Astrocyte of the hippocampus (primary cell): ENCODE data around the gene PRKACA.

Experiments
- DNase-seq: peaks from one replicate; pipeline ENCODE4 v3.0.0; 2011; ENCODE audit warnings: low read depth, low spot score

The PRKACA gene

DNA sequence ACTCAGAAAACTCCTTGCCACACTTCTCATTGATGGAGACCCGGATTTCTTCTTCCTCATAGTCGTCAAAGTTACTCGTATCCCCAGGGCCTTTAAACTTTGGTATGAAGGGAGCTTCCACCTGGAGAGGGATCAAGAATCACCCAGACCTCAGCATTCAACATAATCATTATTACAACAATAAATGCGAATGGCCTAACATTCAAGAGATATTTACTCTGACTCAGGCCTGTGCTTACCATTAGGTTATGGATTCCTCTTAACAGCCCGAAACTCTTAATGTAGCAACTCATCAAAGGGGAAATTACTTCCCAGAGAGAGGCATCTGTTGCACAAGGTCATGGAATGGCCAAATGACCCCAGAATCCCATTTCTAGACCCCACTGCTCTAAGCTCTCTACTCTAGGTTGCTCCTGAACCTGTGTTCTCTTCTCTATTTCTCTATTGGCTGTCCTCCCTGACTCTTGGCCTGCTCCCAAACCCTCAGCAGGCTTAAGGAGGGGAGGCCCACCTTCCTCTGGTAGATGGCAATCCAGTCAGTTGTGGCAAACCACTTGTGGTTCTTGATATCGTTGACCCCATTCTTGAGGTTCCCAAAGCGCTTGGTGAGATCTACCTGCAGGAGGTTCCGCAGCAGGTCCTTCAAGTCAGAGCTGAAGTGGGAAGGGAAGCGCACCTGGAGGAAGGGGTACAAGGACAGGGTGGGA, 24.3 kb downstream of the PRKACA start:
- DNase-seq, result no peak

DNA sequence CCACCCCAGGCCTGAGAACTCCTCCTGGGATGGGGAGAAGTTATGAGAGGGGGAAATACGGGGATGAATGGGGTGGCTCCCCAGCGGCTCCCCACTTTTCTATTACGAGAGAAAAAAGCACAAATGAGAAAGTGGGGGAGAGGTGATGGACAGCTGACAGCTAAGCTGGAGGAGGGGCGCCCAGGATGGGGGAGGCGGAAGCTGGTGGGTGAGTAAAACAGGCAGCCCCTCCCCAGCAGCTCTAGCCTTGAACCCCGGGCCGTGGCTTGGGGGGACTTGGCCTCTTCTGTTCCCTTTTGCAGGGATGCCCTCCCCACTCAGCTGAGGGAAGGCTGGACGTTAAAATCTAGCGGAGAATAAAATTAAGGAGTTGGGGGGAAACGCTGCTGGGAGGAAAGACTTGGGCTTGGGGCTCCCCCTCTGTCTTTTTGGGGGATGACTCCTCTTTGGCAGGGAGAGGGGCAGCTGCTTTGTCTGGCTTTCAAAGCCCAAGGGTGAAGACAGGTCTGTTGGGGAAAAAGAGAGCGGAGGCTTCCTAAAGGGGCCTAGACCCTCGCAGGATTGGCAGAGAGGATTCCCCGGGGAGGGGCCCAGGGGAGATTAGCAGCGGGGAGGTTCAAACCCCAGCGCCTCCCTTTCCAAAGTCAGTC, 25.6 kb downstream of the PRKACA start:
- DNase-seq, result peak; percentile 18

DNA sequence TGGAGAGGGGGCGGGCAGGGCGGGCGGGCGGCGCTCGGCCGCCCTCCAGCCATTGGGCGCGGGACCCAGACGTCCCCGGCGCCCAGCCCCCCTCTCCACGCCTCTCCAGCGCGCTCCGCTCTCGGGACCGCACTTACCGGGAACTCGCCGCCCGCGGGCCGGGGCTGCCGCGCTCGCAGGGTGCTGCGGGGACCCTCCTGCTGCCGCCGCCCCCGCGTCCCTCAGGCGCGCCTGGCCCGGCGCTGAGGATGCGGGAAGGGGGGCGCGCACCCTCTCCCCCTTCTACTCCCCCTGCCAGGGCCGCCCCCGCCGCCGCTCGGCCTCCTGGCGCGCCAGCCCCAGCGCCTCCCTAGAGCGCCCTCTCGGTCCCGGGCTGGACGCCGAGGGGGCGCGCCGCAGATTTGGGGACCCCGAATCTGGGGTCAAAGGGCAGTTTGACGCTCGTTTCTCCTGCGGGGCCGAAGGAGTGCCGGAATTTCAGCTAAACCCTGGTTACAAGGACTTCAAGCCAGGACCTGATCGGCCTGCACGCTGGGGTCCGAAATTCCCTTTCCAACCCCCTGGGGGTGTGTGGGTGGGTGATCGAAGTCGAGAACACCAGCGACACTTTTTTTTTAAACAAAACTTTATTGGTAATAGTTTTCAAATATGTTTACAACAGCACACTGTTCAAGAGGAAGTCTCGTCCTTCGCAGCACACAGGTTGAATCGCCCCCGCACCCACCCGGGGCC, 26.3 kb downstream of the PRKACA start:
- peak; percentile 72 for DNase-seq

DNA sequence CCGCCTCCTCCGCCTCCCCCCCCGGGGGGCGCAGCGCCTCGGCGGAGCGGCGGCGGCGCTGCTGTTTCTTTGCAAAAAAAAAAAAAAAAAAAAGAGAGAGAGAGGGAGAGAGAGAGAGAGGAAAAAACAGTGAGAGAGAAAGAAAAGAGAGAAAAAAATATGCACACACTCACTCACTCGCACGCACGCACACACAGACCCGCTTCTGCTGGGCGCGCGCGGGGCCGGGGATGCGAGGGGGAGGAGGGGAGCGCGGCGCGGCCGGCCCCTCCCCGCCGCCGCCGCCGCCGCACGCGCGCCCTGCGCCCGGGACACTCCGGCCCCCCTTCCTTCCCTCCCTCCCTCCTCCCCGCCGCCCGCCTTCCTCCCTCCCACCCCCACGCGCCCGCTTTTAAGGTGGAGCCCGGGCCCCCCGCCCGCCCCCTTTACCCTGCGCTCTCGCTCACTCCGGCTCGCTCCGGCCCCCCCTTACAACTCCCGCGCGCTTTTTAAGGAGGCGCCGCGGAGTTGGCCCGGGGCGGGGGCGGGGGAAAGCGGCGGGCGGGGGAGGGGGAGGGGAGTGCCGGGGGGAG, 27.0 kb downstream of the PRKACA start, which contains the start of gene SAMD1:
Gene SAMD1 (minus strand): TSS at position 243 of the 572 bp plus-strand sequence.
- DNase-seq, result peak; percentile 95

DNA sequence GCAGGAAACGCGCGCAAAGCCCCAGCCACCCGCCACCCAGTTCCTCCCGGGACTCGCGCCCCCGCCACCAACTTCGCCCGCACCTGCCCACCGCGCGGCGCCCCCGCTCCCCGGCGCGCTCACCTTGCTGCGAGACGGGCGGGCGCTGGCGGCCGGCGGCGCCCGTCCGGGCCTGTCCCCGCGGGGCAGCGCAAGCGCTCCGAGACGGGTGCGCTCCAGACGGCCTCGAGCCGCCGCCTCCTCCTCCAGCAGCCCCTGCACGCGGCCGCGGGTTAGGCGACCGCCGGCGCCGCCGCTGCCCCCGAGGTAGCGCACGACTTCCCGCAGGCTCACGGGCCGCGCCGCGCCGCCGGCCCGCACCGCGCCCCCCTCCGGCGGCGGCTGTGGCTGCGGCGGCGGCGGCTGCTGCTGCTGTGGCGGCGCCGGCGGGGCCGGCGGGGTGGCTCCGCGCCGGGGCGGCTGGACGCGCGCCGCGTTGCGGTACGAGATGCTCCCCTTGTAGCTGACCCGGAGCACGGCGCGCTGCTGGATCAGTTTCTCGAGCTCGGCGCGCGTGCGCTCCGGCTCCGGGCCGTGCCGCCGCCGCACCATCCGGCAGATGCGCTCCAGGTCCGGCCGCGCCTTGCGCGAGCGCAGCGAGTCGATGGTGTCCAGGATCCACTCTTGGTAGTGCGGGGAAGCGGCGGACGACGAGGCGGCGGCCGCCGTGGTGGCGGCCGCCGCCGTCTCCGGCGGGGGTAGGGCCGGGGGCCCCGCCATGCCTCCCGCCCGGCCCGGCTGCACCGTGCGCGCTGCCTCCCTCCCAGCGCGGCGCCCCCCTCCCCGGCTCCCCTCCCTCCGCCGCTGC, 27.7 kb downstream of the PRKACA start:
- DNase-seq, result peak; percentile 80

DNA sequence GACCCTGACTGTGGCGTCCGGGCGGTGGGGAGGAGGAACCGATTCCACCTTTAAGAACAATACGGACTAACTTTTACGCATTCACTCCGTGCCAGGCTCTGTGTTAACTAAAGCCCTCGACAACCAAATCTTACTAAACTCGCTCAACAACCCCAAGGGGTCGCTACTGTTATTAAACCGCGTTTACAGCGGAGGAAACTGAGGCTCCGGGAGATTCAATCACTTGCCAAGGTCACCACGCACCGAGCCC, 28.2 kb downstream of the PRKACA start:
- DNase-seq, result peak; percentile 38

DNA sequence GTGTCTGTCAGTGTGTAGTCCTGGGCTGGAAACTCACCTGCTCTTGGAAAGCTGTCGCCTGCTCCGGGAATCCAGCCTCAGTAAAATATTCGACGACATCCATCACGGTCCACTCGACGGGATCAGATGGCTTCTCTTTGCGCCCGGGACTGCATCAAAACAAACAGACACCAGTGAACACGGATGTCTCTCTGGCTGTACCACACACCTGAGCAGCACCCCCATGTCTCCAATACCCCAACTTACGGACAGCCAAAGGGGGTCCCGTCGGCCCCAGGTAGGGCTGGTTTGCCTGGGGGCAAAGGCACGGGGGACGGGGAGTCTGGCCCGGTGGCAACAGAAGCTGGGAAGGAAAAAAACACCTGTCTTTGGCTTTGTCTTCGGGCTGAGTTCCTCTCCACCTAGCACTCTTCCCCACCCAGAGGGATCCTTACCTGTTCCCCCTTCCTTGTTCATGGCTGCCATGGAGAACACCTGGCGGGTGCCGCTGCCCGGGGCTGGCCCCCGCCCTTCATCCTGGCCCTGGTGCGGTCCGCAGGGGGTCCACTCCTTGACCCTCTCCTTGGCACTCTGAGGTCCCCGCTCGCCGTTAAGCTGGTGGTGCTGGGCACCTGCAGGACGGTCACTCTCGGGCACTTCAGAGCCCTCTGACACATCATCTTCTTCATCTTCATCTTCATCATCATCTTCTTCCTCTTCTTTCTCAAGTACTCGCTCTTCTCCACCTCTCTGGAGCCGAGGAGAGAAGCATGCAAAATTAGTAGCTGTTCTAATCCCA, 28.7 kb downstream of the PRKACA start:
- DNase-seq, result no peak

DNA sequence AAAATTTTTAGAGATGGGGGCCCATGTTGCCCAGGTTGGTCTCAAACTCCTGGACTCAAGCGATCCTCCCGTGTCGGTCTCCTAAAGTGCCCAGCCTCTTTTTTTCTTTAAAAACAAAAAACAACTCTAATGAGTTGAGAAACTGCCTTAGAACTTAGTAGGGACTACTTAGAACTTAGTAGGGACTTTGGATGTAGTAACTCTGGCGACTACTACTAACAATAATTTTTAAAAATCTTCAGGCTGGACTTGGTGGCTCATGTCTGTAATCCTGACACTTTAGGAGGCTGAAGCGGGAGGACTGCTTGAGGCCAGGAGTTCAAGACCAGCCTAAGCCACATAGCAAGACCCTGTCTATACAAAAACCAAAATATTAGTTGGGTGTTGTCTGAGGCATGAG, 31.5 kb downstream of the PRKACA start:
- no peak for DNase-seq

DNA sequence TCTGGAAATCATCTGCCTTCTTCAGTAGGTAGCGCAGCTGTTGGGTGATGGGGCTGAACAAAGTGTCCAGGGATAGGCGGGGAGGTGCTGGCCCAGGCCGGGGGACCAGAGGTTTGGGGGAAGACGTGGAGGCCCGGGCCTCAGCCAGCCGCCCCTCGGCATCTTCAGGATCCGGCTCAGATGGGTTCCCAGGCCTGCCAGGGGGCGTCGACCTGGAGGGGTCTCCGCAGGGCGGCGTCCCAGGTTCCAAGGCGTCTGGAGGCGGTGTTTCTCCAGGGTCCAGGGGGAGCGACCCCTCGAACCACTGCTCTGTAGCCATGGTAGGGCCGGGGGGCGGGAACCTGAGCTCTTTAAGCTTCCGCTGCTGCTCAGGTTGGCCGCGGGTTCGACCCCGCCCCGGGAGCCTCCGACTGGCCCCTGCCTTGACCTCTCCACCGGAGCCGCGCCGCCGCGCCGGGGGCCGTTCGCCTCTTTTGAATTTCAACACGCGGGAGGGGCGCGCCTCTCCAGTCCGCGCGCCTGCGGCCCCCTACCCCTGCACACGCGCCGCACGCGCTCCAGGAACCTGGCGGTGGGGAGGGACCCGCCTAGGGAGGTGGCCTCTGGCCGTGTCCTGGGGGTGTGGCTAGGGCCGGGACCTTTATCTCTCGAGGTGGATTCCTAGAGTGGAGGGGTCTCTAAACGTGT, 32.1 kb downstream of the PRKACA start, which contains the start of gene C19orf67:
Gene C19orf67 (minus strand): TSS at position 475 of the 687 bp plus-strand sequence. CDS start 156 bp downstream, at position 319.
- DNase-seq, result no peak

DNA sequence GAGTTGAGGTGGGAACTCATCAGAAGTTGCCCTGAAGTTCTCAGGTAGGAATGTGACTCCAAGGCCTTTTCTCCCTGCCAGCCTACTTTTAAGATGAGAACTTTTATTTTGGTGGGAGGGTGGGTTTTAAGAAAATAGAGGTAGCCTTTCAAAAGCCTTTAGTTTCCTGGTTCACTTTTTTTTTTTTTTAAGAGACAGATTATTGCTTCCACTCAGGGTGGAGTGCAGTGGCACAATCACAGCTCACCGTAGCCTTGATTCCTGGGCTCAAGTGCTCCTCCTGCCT, 34.9 kb downstream of the PRKACA start:
- DNase-seq, result no peak

DNA sequence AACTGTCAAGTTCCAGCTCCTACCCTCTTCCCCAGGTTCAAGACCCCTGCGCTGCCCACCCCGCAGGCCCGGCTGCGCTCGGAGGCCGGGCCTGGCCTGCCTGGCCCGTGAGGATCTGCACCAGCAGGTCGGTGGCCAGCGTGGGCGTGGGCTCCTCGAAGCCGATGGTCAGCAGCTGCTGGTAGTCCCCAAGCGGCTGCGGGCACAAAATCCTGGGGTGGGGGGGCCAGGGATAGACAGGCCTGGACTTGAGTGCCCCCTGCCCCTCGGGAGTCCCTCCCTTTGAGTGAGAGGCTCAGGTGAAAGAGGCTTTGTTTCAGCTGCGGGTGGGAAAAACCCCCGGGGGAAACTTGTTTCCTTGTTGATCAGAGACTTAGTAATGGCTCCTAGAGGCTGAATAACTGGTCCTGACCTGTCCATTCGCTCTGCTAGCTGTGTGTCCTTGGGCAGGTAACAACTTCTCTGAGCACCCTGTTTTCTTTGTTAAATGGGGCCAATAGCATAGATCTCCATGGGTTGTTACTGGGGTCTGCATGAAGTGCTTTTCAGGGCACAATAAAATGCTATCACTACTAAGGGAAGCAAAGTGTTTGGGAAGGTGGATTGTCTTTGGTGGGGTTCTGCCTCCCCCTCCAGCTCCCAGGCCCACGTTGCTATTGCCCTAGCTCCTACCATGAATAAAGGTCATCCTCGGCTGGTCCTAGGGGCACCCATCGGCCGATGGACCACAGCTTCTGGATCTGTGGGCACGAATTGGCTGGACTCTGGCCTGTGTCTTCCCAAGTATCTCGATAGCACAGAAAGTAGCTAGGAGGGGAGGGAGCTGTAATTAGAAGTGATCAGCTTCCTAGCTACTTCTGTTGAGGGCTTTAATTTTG, 35.5 kb downstream of the PRKACA start:
- peak; percentile 59 for DNase-seq

DNA sequence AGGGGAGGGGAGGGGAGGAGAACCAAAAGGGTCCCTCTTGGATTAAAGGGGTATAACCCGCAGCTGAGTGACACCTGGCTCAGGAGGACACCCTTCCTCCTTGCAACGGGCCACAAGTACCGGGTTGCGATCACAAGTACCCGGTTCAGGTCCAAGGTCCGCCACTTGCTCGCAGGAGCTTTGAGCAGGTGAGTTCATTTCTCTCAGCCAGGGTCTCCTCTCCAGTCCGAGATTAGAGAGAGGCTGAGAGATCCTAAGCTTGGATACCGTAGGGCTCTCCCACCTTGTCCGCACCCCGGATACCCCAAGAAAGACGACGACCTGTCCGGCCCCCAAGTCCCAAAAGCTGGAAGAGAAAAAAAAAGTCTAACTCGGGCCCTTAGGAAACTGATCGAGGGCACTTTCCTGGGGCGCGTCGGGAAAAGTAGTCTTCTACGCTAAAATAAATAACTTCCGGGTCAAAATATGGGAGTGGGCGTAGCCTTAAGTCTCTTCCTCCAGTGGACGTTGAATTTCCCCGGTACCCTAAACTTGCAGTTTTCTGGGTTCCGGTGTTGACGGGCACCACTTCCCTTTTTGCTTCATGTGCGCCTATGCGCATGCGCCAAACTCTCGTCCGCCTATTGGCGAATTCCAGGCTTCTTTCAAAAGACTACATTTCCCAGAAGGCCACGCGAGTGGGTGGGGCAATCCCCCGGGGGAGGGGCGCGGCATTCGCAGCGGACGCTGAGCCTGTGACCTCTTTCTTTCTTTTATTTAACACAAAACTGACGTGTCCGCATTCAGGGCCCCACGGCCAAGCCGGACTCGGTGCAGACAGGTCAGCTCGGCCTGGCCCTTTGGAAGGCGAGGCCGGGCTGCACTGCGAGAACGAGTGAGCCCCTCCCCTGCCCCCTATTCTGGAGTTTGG, 36.4 kb downstream of the PRKACA start:
- peak; percentile 100 for DNase-seq

DNA sequence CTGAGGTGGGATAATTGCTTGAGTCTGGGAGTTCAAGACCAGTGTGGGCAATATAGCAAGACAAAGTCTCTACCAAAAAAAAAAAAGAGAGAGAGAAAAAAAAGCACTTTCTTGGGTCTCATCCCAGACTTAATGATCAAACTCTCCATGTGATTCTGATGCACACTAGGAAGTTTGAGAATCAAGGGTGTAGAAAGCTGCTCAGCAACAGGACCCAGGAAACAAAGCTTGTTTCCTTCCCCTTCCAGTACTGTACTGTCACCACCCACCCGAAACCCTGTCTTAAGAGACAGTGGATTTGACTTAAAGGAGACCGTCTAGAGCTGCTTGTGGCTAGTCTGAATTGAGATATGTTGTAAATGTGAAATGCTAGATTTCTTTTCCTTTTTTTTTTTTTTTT, 39.2 kb downstream of the PRKACA start:
- no peak for DNase-seq

DNA sequence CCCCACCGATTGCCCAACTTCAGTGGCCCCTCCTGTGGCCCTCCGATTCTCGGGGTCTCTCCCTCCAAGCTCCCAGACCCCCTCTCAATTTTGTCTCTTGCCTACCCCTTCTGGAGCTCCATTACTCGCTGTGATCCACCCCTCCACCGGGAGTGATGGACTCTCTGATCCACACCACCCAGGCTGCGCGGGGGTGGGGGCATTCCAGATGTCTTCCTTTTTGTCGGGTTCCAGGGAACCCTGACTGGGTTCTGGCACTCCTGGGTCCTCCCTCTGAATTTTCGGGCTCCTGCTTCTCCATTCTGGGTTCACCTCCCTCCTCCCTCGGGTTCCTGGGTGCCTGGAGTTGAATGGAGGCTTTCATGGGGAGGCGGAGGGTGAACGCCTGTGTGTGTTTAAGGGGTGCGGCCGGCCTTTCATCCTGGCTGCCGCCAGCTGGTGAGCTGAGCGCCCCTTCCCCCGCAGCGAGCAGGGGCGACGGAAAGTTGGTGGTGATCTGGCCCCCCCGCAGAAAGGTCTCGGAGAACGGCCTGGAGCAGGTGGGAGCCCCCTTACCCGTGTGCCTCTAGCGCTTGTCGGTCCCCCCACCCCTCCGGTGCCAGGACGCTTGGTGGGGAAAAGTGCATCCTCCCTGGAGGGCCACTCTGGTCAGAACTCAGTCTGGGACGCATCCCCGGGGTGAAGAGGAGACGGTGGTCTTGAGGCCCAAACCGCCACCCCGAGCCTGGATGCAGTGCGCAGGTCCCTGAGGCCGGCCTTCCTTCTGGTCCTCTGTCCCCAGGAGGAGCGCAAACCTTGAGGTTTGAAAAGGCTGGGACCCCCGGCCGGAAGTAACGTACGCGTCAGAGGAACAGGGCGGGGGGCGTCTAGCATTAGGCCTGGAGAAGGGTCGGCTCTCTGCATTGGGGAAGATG, 43.4 kb downstream of the PRKACA start:
- no peak for DNase-seq

DNA sequence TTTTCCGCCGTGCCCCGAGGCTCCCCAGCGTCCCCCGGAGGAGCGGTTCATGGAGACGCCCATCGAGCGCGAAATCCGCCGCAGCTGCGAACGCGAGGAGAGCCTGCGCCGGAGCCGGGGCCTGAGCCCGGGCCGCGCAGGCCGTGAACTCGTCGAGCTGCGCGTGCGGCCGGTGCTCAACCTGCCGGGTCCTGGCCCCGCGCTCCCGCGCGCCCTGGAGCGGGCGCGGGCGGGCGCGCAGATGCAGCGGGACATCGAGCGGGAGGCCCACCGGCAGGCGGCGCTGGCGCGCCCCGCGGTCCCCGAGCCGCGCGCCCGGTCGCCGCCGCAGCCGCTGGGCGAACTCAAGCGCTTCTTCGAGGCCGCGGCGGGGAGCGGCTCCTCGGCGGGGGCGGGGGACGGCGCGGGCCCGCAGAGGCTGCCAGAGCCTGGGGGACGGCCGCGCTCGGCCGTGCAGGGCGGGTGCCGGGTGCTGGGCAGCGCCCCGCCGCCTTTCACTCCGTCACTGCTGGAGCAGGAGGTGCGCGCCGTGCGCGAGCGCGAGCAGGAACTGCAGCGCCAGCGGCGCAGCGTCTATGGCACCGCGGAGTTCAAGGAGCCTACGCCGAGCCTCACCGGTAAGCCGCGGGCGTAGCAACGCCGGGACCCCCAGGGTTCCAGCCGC, 44.2 kb downstream of the PRKACA start:
- DNase-seq, result peak; percentile 90

DNA sequence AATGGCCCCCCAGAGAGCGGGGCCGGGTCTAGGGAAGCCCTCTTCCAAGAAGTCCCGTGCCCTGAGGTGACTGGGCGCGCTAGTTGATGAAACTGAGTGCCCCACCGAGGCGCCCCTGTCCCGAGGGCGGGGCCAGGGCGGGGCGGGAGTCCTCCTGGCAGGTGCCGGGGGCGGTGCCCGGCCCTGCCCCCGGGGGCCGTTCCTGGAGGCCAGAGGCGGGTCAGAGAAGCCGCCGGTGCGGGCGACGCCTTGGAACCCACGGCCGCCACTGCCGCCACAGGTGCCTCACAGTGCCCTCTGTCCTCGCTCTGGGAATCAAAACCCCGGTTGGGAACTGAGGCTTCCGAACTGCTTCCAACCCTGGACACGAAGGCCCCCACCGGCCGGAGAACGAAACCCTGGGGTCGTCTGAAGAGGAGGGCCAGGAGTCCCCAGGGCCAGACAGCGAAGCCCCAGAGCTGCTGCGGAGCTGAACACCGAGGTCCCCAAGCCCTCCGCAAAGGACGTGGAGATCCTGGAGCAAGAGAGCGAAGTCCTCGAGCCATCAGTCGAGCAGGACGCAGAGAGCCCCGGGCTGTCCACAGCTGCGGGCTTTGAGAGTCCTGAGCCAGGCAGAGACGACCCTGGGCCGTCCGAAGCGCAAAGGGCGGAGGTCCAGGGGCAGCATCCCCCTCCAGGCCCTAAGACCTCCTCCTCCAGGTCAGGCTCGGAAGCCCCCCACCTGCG, 44.9 kb downstream of the PRKACA start, which contains the start of gene MISP3:
Gene MISP3 (plus strand): TSS at position 252 of the 726 bp plus-strand sequence. CDS start 524 bp downstream, outside the sequence.
- no peak for DNase-seq
